ENCODE data around the gene FAM53A. TPM values are rescaled to one million over a fixed set of nuclear protein-coding genes. Genes with fewer than 3 reads are reported as not detected.

Gene FAM53A
- polyA plus RNA-seq, 3 donors: 1.2 to 2.1 (median 1.5) TPM

- WGBS, 3 donors: 89 to 97% (median 93%) methylated on average over 21 of the region's 21 CpGs
- H3K27ac ChIP-seq (ENCODE audit: low read depth, low read length): no peak overlapping the region
Observed at GRCh38 chr4:1669850-1670249, 14.3 kb downstream of the FAM53A start.

GRCh38 chr4:1669270-1669669, 14.8 kb downstream of the FAM53A start:
- no peak overlapping the region for H3K27ac ChIP-seq (ENCODE audit: low read depth, low read length)
- WGBS, 3 donors: 92 to 94% (median 93%) methylated on average over 12 of the region's 12 CpGs

- H3K27ac ChIP-seq (ENCODE audit: low read depth, low read length): no peak overlapping the region
- WGBS, 3 donors: 86 to 91% (median 89%) methylated on average over 6 to 8 of the region's 8 CpGs
Observed at GRCh38 chr4:1668488-1668840, 15.6 kb downstream of the FAM53A start.

- WGBS, 3 donors: 92% methylated on average over 15 of the region's 15 CpGs
Observed at GRCh38 chr4:1667273-1667672, 16.8 kb downstream of the FAM53A start.

GRCh38 chr4:1666391-1666790, 17.7 kb downstream of the FAM53A start:
- 66 to 76% (median 74%) methylated on average over 12 of the region's 12 CpGs for WGBS, 3 donors
- no peak overlapping the region for H3K27ac ChIP-seq (ENCODE audit: low read depth, low read length)

More at GRCh38 chr4:1667273-1667672, 16.8 kb downstream of the FAM53A start:
- H3K27ac ChIP-seq (ENCODE audit: low read depth, low read length): no peak overlapping the region

GRCh38 chr4:1664141-1664540, 20.0 kb downstream of the FAM53A start:
- H3K27ac ChIP-seq (ENCODE audit: low read depth, low read length): no peak overlapping the region
- WGBS, 3 donors: 87 to 94% (median 88%) methylated on average over 8 of the region's 8 CpGs

GRCh38 chr4:1663549-1663948, 20.6 kb downstream of the FAM53A start:
- 88 to 96% (median 93%) methylated on average over 5 of the region's 5 CpGs for WGBS, 3 donors
- no peak overlapping the region for H3K27ac ChIP-seq (ENCODE audit: low read depth, low read length)

GRCh38 chr4:1661695-1662094, 22.4 kb downstream of the FAM53A start:
- no peak overlapping the region for H3K27ac ChIP-seq (ENCODE audit: low read depth, low read length)
- 92% methylated on average over 14 of the region's 14 CpGs for WGBS, 3 donors

GRCh38 chr4:1660948-1661677, 23.0 kb downstream of the FAM53A start:
- WGBS, 3 donors: 61 to 89% (median 84%) methylated on average over 25 of the region's 25 CpGs
- H3K27ac ChIP-seq (ENCODE audit: low read depth, low read length): no peak overlapping the region

- 93 to 94% (median 94%) methylated on average over 38 to 39 of the region's 39 CpGs for WGBS, 3 donors
Observed at GRCh38 chr4:1659104-1660043, 24.7 kb downstream of the FAM53A start.

GRCh38 chr4:1658581-1658980, 25.5 kb downstream of the FAM53A start:
- 92 to 94% (median 93%) methylated on average over 12 of the region's 12 CpGs for WGBS, 3 donors
- no peak overlapping the region for H3K27ac ChIP-seq (ENCODE audit: low read depth, low read length)

More at GRCh38 chr4:1659104-1660043, 24.7 kb downstream of the FAM53A start:
- H3K27ac ChIP-seq (ENCODE audit: low read depth, low read length): no peak overlapping the region

- H3K27ac ChIP-seq (ENCODE audit: low read depth, low read length): no peak overlapping the region
- WGBS, 3 donors: 91 to 92% (median 91%) methylated on average over 12 of the region's 12 CpGs
Observed at GRCh38 chr4:1658146-1658545, 26.0 kb downstream of the FAM53A start.

GRCh38 chr4:1656986-1657385, 27.1 kb downstream of the FAM53A start:
- no peak overlapping the region for H3K27ac ChIP-seq (ENCODE audit: low read depth, low read length)
- WGBS, 3 donors: 95 to 98% (median 96%) methylated on average over 12 to 19 of the region's 19 CpGs

- 91 to 95% (median 95%) methylated on average over 5 of the region's 5 CpGs for WGBS, 3 donors
- no peak overlapping the region for H3K27ac ChIP-seq (ENCODE audit: low read depth, low read length)
Observed at GRCh38 chr4:1656132-1656531, 28.0 kb downstream of the FAM53A start.

- 91 to 98% (median 92%) methylated on average over 16 to 18 of the region's 18 CpGs for WGBS, 3 donors
- H3K27ac ChIP-seq (ENCODE audit: low read depth, low read length): no peak overlapping the region
Observed at GRCh38 chr4:1655676-1656075, 28.4 kb downstream of the FAM53A start.

- no peak overlapping the region for H3K27ac ChIP-seq (ENCODE audit: low read depth, low read length)
- WGBS, 3 donors: 95 to 98% (median 97%) methylated on average over 38 to 47 of the region's 47 CpGs
Observed at GRCh38 chr4:1655081-1655480, 29.0 kb downstream of the FAM53A start.

- H3K27ac ChIP-seq (ENCODE audit: low read depth, low read length): no peak overlapping the region
- 83 to 84% (median 84%) methylated on average over 23 of the region's 23 CpGs for WGBS, 3 donors
Observed at GRCh38 chr4:1654216-1654955, 29.7 kb downstream of the FAM53A start.

GRCh38 chr4:1653776-1654175, 30.3 kb downstream of the FAM53A start:
- 85 to 91% (median 86%) methylated on average over 10 of the region's 10 CpGs for WGBS, 3 donors

GRCh38 chr4:1652088-1652487, 32.0 kb downstream of the FAM53A start:
- no peak overlapping the region for H3K27ac ChIP-seq (ENCODE audit: low read depth, low read length)
- WGBS, 3 donors: 97 to 98% (median 97%) methylated on average over 13 of the region's 13 CpGs

More at GRCh38 chr4:1653776-1654175, 30.3 kb downstream of the FAM53A start:
- no peak overlapping the region for H3K27ac ChIP-seq (ENCODE audit: low read depth, low read length)
